Ascending aorta (tissue), 2 donors: ENCODE results near the gene SPDEF. TPM values are rescaled to one million over a fixed set of nuclear protein-coding genes. Genes with fewer than 3 reads are reported as not detected.

Experiments
- DNase-seq, 2 donors: peaks; one replicate each; pipeline ENCODE4 v3.0.0-alpha.2; 2019; ENCODE audit warnings: low spot score in 2 of 2
- H3K27ac ChIP-seq, 2 donors: fragments of 200-600 bp; sonication (generic); one replicate each; pipeline ENCODE4 v1.5.1; 2016 to 2017; ENCODE audit warnings: mild to moderate bottlenecking in 1 of 2
- H3K27me3 ChIP-seq: fragments of 200-600 bp; sonication (generic); one replicate; pipeline ENCODE4 v1.5.1; 2017
- H3K36me3 ChIP-seq, 2 donors: fragments of 200-600 bp; sonication (generic); one replicate each; pipeline ENCODE4 v1.5.1; 2016
- H3K4me1 ChIP-seq, 2 donors: fragments of 200-600 bp; sonication (generic); one replicate each; pipeline ENCODE4 v1.5.1; 2016 to 2017; ENCODE audit warnings: mild to moderate bottlenecking in 1 of 2
- H3K4me3 ChIP-seq, 2 donors: fragments of 200-600 bp; sonication (generic); one replicate each; pipeline ENCODE4 v1.5.1; 2016 to 2017; ENCODE audit warnings: mild to moderate bottlenecking in 1 of 2
- H3K9me3 ChIP-seq, 2 donors: fragments of 200-600 bp; sonication (generic); one replicate each; pipeline ENCODE4 v1.5.1; 2016
- intact Hi-C: fragments of 100-400 bp; cut with DNase I; formaldehyde crosslinking; loops from one replicate; pipeline ENCODE4 v1.15.1; 2023
- total RNA-seq: library from RNA; depleted of rRNA; stranded (reverse); fragments of >200 nt; gene quantifications from one replicate; pipeline ENCODE4 v1.1.0, GENCODE V29; 2016
- TF ChIP-seq, protein P1 (sequence below), 3 experiments: fragments of 200-600 bp in 2 of 3; fragments of 450-650 bp in 1 of 3; sonication (generic) in 2 of 3; IDR thresholded peaks; one replicate each; pipeline ENCODE4 v1.5.1; 2016 to 2019; ENCODE audit warnings: antibody characterized with exemption in 3 of 3, mild to moderate bottlenecking in 1 of 3, moderate library complexity in 1 of 3

Gene SPDEF
- total RNA-seq, 1 donor from 2014 or later = not detected

DNA sequence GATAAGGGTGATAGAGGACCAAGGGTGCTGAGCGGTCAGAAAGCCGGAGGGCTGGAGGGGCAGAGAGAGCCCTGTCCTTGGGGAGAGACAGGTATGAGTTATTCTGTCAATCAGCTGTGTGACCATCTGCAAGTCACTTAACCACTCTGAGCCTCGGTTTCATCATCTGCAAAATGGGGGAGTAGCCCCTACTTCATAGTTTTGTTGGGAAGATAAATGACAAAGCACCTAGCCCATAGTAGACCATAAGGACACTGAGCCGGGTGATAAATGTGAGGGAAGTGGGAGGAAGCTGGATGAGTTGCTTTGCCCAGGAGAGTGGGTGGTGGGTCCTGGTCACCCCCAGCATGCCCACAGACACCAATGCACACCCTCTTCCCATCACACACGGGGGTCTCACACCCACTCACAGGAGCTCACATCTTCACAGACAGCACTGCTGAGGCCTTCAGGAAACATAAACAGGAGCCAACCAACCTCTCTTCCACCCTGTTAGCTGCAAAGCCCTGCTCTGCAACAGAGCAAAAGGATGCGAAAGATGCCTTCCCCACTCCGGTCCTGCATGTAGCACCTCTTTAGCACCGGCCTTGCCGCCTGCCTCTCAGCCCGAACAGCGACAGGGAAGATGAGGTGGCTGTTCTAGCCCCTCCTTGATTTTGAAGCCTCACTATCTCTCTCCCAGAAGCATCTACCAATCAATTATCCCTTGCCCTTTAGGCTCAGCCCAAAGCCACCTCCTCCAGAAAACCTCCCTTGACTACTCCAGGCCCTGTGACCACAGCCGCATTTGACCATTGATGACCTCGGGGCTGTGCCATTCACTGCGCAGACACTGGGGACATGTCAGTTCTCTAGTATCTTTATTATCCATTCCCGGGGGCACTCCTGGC, 18.9 kb downstream of the SPDEF start:
- no peaks in the 10 kb centered on the region for H3K9me3 ChIP-seq
- no peak for DNase-seq
- no peaks in the 10 kb centered on the region for H3K4me1 ChIP-seq
- H3K27me3 ChIP-seq = no peaks in the 10 kb centered on the region
- no peak overlapping the region for H3K27ac ChIP-seq
- TF ChIP-seq, protein P1, sequence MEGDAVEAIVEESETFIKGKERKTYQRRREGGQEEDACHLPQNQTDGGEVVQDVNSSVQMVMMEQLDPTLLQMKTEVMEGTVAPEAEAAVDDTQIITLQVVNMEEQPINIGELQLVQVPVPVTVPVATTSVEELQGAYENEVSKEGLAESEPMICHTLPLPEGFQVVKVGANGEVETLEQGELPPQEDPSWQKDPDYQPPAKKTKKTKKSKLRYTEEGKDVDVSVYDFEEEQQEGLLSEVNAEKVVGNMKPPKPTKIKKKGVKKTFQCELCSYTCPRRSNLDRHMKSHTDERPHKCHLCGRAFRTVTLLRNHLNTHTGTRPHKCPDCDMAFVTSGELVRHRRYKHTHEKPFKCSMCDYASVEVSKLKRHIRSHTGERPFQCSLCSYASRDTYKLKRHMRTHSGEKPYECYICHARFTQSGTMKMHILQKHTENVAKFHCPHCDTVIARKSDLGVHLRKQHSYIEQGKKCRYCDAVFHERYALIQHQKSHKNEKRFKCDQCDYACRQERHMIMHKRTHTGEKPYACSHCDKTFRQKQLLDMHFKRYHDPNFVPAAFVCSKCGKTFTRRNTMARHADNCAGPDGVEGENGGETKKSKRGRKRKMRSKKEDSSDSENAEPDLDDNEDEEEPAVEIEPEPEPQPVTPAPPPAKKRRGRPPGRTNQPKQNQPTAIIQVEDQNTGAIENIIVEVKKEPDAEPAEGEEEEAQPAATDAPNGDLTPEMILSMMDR (IDR thresholded peaks at IDR 0.05) = no peak
- intact Hi-C loops = no loop called here
- no peaks in the 10 kb centered on the region for H3K36me3 ChIP-seq
- no peak overlapping the region for H3K4me3 ChIP-seq

DNA sequence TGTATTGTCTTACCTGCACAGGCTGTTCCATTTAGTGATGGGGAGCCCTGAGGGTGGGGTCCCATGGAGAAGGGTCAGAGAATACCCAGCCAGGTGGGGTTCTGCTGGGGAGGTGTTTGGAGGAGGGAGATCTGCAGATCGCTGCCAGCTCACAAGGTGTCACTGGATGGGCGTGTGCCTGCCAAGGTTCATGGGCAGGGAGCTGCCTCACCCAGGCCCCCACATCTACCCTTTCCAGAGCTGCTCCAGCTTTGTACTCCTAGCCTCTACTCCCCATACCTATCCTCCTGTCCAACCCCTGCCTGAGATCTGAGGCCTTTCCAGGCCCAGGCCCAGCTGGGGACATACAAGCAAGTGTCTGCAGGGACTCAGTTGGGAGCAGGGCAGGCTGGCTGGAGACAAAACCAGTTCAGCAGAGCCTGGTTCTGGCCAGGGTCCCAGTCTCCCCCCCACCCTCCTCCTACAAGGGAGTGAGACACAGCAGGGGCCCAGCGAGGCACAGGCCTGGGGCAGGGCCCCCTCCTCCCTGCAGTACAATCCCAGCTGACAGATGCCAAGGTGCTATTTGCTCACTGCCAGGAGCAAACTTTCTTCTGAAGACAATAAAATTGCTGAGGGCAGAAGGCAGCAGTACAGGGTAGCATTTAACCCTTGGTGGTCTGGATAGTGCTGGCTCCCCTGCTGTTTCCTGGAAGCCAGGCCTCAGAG, 19.7 kb downstream of the SPDEF start:
- no peaks in the 10 kb centered on the region for H3K9me3 ChIP-seq
- H3K4me1 ChIP-seq = no peaks in the 10 kb centered on the region
- no peaks in the 10 kb centered on the region for H3K27me3 ChIP-seq
- H3K36me3 ChIP-seq = no peaks in the 10 kb centered on the region
- no peak overlapping the region for H3K27ac ChIP-seq
- TF ChIP-seq, protein P1 (IDR thresholded peaks at IDR 0.05) = no peak
- intact Hi-C loops = no loop called here
- H3K4me3 ChIP-seq = no peak overlapping the region
- no peak for DNase-seq

DNA sequence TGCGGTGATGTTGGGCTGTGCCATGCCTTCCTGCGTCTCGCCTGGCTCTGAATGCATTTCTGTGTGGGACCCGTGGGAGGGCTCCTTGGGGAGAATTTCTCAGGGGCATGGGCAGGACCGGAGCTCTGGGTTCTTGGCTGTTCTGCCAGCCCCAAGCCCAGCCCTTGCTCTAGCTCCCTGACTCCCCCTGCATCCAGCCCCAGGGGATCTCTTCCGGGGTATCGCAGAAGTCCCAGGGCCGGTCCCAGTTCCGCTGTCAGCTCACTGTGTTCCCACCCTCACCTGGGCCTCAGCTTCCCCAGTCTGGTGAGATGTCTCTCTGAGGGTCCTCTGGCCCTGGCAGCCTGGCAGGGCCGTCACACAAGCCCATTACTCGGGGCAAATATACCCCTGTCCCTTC, 20.5 kb downstream of the SPDEF start:
- H3K27me3 ChIP-seq = no peaks in the 10 kb centered on the region
- no peaks in the 10 kb centered on the region for H3K36me3 ChIP-seq
- H3K4me3 ChIP-seq = no peak overlapping the region
- intact Hi-C loops = no loop called here
- TF ChIP-seq, protein P1 (IDR thresholded peaks at IDR 0.05) = no peak
- no peak overlapping the region for H3K27ac ChIP-seq
- H3K9me3 ChIP-seq = no peaks in the 10 kb centered on the region
- no peaks in the 10 kb centered on the region for H3K4me1 ChIP-seq
- no peak for DNase-seq

DNA sequence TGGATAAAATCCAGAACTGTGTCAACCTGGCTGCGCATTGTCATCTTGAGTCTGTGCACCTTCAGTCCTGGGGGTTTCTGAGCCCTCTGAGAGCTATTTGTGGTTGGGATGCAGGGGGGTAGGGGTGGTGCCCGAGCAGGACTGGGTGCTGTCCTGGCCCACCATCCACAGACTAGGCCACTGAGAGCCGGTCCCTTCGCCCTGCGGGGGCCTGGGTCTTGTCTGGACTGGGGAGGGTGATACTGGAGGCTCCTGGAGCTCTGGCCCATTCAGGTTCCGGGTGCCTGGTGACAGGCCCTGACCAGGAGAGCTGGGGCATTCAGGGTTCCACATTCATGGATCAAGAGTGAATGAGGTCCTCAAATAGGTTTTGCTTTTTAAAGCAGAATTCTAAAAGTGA, 20.9 kb downstream of the SPDEF start:
- no peak overlapping the region for H3K4me3 ChIP-seq
- no peak for DNase-seq
- H3K9me3 ChIP-seq = no peaks in the 10 kb centered on the region
- intact Hi-C loops = no loop called here
- H3K27me3 ChIP-seq = no peaks in the 10 kb centered on the region
- H3K36me3 ChIP-seq = no peaks in the 10 kb centered on the region
- TF ChIP-seq, protein P1 (IDR thresholded peaks at IDR 0.05) = no peak
- H3K4me1 ChIP-seq = no peaks in the 10 kb centered on the region
- no peak overlapping the region for H3K27ac ChIP-seq

DNA sequence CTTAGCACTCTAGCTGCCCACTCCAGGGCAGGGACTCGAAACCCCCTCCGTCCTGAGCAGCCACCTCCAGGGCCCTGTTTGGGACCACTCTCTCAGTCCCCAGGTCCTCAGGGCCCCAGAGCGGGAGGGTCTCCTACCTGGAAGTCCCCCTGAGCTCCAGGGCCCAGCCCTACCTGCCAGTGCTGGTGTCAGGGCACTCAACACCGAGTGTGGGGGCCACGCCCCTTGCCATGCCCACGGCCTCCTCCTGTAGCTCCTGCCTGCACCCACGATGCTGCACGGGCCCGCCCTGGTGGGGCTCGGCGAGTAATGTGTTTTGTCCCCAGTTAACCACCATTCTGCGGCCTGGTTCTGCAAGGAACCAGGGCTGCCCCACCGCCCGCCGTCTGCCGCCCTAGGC, 21.5 kb downstream of the SPDEF start:
- DNase-seq = no peak
- H3K36me3 ChIP-seq = no peaks in the 10 kb centered on the region
- no peaks in the 10 kb centered on the region for H3K27me3 ChIP-seq
- intact Hi-C loops = no loop called here
- H3K27ac ChIP-seq = no peak overlapping the region
- no peak overlapping the region for H3K4me3 ChIP-seq
- H3K9me3 ChIP-seq = no peaks in the 10 kb centered on the region
- TF ChIP-seq, protein P1 (IDR thresholded peaks at IDR 0.05) = no peak
- no peaks in the 10 kb centered on the region for H3K4me1 ChIP-seq
